H4 (cell line): ENCODE data around the gene DUSP16. TPM values are rescaled to one million over a fixed set of nuclear protein-coding genes. Genes with fewer than 3 reads are reported as not detected.

Source experiments
- DNase-seq: peaks from one replicate; pipeline ENCODE4 v3.0.0-alpha.2; 2015; ENCODE audit warnings: low spot score
- total RNA-seq: library from RNA; depleted of rRNA; stranded (reverse); fragments of >200 nt; shearing (Covaris generic); gene quantifications from 2 replicates; pipeline ENCODE4 v1.2.3, GENCODE V29; 2014; rRNA removed

Gene DUSP16
- total RNA-seq, 1 experiment from 2014 or later: 13.7 TPM

DNA sequence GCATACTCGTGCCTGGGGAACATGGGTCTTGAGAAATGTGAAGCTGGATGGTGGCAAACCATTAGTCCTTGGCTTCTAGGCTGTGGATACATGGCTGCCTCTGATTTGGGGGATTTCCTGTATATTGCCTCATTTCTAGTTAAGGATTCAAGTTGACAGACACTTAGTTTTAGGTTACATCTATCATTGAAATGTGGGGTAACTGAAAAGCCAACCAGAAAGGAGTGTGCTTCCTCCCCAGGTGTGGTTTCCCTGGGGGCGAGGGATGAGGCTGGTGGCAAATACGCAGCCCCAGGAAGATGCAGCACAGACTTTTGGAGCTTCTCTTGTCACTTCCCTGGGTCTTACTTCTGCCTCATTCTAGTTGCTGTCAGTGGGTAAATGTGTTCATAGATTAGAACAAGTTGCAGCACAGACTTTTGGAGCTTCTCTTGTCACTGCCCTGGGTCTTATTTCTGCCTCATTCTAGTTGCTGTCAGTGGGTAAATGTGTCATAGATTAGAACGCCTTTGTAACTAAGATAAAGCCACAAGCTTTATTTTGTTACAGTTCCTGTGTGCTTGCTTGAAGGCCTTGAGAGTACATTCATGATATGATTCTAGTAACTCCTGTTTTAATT, 120.7 kb downstream of the DUSP16 start:
- no peak for DNase-seq

DNA sequence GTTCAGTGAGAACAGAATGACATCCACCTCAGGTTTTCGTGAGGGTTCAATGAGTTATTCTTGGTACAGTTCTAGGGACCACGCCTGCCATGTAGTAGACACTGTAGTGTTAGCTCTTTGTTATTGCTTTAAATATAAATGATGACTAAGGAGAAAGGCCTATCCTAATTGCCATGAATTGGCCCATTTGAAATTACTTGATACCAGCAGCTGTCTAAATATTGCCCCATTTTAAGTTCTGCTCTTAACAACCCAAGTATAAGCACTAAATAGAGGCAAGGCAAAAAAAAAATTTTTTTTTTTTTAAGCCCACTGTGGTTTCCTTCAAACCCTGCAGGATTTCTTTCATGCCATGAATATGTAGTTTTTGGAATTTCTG, 121.2 kb downstream of the DUSP16 start:
- no peak for DNase-seq

DNA sequence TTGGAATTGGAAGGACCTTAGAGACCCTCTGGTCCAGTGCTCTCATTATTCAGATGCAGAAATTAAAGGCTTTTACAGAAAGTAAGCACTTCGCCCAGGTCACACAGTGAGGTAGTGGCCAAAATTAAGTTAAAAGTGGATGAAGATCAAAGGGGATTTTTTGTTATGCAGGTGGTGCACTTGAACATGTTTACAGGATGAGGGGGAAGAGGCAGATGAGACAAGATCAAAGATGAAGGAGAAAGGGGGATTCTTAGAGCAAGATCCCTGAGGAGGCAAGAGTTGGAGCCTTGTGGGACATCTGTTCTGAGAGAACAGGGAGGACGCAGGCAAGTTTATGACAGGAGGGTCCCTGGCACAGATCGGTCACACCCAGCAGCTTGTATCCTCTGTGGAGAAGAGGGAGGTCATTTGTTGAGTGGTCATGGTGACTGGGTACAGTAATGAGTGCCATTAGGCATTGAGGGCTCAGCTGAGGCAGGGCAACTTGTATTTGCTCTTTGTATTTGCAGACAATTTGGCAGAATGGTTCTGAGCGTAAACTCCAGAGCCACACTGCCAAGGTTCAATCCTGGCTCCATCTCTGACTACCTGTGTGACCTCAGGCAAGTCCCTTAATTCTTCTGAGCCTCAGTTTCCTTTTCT, 121.8 kb downstream of the DUSP16 start:
- DNase-seq: no peak

DNA sequence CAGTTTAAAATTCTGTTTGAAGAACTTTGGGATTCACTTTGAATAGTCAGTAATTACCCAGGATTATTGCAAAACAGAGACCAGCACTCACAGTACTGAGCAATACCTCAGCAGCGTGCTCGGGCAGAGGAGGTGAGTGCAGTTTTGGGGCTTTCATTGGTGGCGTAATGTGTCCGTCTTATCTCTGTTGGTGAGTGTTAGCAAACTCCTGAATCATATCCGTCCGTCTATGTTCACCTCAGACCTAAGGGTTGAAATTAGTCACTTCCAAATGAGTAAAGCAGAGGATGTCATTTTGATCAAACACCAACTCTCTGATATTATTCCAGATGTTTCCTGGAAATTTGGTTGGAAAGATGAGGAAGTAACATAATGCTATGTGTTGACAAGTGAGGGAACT, 123.0 kb downstream of the DUSP16 start:
- peak; percentile 55 for DNase-seq

DNA sequence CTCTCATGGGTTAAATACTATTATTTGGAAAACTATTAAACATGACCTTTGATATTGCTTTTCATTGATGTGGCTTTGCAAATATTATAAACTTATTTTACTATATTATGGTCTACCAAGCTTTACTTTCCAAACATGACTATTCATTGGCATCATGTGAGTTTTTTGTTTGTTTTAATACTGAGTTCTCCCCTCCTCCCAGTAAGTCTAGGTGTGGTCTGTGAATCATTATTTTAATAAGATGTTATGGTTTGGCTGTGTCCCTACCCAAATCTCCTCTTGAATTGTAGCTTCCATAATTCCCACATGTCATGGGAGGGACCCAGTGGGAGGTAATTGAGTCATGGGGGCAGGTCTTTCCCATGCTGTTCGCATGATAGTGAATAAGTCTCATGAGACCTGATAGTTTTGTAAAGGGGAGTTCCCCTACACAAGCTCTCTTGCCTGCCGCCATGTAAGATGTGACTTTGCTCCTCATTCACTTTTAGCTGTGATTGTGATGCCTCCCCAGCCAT, 125.8 kb downstream of the DUSP16 start:
- DNase-seq: no peak

DNA sequence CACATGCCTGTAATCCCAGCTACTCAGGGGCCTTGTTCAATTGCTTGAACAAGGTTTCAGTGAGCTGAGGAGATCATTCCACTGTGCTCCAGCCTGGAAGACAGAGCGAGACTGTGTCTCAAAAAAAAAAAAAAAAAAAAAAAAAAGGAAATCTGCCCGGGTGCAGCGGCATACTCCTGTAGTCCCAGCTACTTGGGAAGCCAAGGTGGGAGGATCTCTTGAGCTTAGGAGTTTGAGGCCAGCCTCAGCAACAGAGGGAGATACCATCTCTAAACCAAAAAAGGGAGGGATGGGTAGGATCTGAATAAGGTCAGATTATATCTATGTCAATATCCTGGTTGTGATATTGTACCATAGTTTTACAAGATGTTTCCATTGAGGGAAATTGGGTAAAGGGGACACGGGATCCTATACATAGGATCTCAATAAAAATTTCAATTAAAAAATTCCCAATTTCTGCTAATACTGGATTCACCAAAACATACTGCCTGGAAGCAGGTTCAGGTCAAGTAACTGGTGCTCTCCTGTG, 129.4 kb downstream of the DUSP16 start:
- DNase-seq: no peak

DNA sequence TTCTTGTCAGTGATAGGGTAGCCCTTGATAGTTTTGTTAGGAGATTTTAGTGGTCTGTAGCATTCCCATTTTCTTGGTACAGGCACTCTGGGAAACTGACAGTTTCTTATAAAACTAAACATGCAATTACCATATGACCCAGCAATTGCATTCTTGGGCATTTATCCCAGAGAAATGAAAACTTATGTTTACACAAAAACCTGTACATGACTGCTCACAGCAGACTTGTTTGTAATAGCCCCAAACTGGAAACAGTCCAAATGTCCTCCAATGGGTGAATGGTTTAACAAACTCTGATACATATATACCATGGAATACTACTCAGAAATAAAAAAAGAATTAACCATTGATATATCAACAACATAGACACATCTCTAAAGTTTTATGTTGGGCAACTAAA, 130.3 kb downstream of the DUSP16 start:
- peak; percentile 77 for DNase-seq

DNA sequence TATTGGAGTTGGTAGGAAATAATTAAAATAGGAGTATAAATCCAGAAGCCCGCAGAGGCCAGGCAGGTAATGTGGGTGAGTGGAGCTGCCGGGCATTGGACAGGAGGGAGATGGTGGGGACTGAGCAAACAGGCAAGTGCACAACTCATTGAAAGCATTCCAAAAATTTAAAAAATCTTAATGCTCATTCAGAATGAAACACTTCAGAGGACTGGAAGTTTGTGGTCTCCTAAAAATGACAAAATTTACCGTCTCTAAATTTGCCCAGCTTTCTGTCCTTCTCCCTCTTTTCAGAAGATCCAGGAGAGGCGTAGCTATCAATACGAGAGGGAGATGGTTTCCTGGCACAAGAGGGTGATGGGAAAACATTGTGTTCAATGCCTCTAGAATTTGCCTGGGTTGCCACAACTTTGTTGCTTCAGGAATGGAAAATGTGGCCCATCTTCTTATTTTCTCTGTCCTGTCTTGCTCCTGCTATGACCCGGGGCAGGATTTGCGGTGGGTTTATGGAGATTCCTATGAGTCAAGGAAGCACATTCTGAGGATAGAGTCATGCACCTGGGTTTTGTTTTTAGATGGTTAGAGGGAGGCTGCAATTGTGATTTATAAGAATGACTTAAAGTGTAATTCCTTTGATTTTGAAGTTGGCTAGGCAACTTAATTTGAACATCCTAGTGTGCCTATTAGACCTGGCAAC, 133.6 kb downstream of the DUSP16 start:
- DNase-seq: no peak

DNA sequence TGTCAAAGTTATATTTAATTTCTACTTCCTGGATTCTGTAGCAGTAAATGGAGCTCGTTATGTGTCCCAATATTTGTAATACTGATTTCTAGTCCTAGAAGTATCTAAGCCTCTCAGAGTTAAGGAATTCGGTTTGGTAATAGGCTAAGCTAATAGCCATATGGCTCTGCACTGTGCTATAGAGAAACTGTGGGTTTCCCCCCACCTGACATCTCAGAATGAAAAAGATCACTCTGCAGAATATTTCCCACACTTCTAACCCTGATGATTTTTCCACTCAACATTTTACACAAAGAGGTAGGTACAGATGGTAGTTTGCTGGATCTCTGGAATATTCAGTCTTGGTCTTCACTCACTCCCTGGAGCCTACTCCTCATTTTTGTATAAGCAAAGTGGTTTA, 134.6 kb downstream of the DUSP16 start:
- no peak for DNase-seq

DNA sequence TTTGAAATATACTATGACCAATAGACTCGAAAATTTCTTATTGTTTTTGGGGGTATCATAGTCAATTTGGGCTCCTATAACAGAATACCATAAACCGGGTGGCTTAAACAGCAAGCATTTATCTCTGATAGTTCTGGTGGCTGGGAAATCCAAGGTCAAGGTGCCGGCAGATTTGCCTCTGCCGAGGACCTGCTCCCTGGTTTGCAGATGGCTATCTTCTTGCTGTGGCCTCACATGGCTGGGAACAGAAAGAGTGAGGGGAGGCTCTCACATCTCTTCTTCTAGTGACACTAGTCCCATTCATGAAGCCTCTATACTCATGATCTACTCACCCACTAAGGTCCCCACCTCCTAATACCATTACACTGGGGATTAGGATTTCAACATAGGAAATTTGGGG, 135.1 kb downstream of the DUSP16 start:
- DNase-seq: no peak

DNA sequence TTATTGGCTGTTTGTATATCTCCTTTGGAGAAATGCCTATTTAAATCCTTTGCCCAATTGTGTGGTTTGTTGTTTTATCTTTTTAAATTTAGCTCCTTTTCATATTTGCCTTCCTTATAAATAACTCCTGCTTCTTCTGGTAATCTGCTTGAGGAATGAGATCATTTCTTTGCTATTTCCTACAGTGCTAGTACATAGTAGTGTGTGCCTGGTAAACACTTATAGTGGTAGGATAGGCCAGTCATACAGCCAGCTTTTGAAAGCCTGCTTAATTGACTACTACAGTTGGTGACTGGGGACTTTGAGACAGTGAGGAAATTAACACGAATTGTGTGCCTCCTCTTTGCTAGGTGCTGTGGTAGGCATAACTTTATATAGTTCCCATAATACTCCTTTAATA, 137.0 kb downstream of the DUSP16 start:
- DNase-seq: no peak

DNA sequence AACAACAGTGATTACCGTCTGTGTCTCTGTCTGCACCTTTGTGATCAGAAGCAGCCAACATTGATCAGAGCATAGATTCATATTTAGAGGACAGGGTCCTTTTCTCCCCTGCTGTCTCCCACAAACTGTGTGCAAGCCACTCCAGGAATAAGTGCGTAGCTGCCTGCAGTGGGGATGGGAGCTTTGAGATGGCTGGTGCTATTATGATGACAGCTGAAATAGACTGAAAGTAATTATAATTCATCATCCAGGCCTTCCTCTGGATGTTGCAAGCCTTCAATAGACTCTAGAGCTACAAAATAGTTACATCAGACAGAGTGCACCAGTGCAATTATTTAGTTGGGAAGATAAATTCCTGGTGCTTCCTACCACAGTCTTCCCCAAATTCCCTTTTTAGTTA, 137.7 kb downstream of the DUSP16 start:
- DNase-seq: no peak

Other genes with a start within 250 kb of the DUSP16 start
- 0.39 and 0.52 TPM in 2 replicates for gene MANSC1, start 212.6 kb downstream of the DUSP16 start, total RNA-seq
- gene BORCS5, start 205.8 kb downstream of the DUSP16 start, total RNA-seq: 8.1 and 9.8 TPM in 2 replicates
- 29.9 and 35.4 TPM in 2 replicates for gene CREBL2, start 49.0 kb upstream of the DUSP16 start, total RNA-seq
- 0.88 and 3.9 TPM in 2 replicates for gene GPR19, start 133.3 kb upstream of the DUSP16 start, total RNA-seq
- gene CDKN1B, start 154.5 kb upstream of the DUSP16 start, total RNA-seq: 22.8 and 27.3 TPM in 2 replicates
- gene APOLD1, start 222.8 kb upstream of the DUSP16 start, total RNA-seq: 2.7 and 3.1 TPM in 2 replicates